ENCODE results near the gene MOBP. TPM values are rescaled to one million over a fixed set of nuclear protein-coding genes. Genes with fewer than 3 reads are reported as not detected.

Gene MOBP
- total and polyA plus RNA-seq, 9 of the 15 experiments (the other 6 are each of a cell fraction or from before 2014, with no cell fraction given): 0.09 to 0.33 (median 0.11) TPM; not detected in 4

GRCh38 chr3:39447637-39448483 lies 19.6 kb upstream of the MOBP start:
- Histone ChIP-seq H3K9me3 (replicated peaks; ENCODE audit: control insufficient read depth, insufficient read depth, low read depth, low read length) (no peaks in the 10 kb centered on the region), H2AFZ (ENCODE audit: low read depth, low read length) (peak overlapping the region; percentile 36; the same call in 1 of the 2 replicates), H3K27me3 (ENCODE audit: control insufficient read depth in 2 of 2, insufficient read depth in 2 of 2, low read length in 2 of 2) (peaks cover 5 to 12% of the 10 kb centered on the region in 2 experiments; a peak in 2 of 5 replicates), H3K4me2 (ENCODE audit: insufficient read depth, low read length) (no peak overlapping the region), H3K9ac (ENCODE audit: insufficient read depth in 1 of 2, low read depth in 2 of 2, low read length in 2 of 2) (peak overlapping the region in 1 of 2 experiments; percentile 69; a peak in 1 of 4 replicates), H3K4me1 (replicated peaks in 1 of 2; ENCODE audit: control insufficient read depth in 2 of 2, insufficient read depth in 2 of 2, low read length in 2 of 2) (peaks cover 0 to 12% of the 10 kb centered on the region in 2 experiments; a peak in 2 of 5 replicates), H3K4me3 (no peak overlapping the region), H3K36me3 (ENCODE audit: control insufficient read depth, insufficient read depth, low read length) (no peaks in the 10 kb centered on the region), H4K20me1 (replicated peaks; ENCODE audit: control insufficient read depth, insufficient read depth, low read length) (no peaks in the 10 kb centered on the region), H3K27ac (ENCODE audit: extremely low read depth, low read depth, low read length) (no peak overlapping the region), H3K9me1 (ENCODE audit: control insufficient read depth, insufficient read depth, low read length) (no peaks in the 10 kb centered on the region), H3K79me2 (ENCODE audit: control insufficient read depth, insufficient read depth, low read length) (no peaks in the 10 kb centered on the region)
- WGBS (ENCODE audit: insufficient coverage, low coverage, missing lambda C conversion rate): 18% methylated on average over 13 of the region's 13 CpGs
- DNase-seq (ENCODE audit: extremely low read depth in 1 of 4, low spot score in 3 of 4) (peak; percentile 85 to 90 (median 90)), ATAC-seq (peak; percentile 98), FAIRE-seq (peak; percentile 96)
- CTCF ChIA-PET (ENCODE audit: low intra/inter-chr PET ratio): interaction anchor here (1.2 to 3.0 kb wide), 2 partner anchors 50 to 279 kb away, joined by 3 to 30 read pairs; no protein-coding TSS in a partner anchor
- intact Hi-C loops (cut with micrococcal nuclease): loop anchor here (1.0 to 10.0 kb wide), 4 partner anchors 31 to 727 kb away; no protein-coding TSS in a partner anchor
- POLR2A ChIA-PET: interaction anchor here (0.6 to 1.0 kb wide), 5 partner anchors 28 to 744 kb away, joined by 3 to 4 read pairs (median 3); no protein-coding TSS in a partner anchor
- BruUV-seq (replicated peaks): no TSS peak
- in situ Hi-C loops (cut with MboI): no loop called here
- TF ChIP-seq TEAD1 (CRISPR knock-in tag; IDR thresholded peaks at IDR 0.05) (0 out of 4 replicates have a peak, but pooled peaks of 1 of the 2 experiments have one; percentile 26), CC2D1A (IDR thresholded peaks at IDR 0.05) (peak; percentile 34; the same call in 1 of the 2 replicates), DEAF1 (CRISPR knock-in tag; IDR thresholded peaks at IDR 0.05) (peak; percentile 45; the same call in 1 of the 2 replicates), ESRRA (IDR thresholded peaks at IDR 0.05; ENCODE audit: borderline replicate concordance, low read depth) (0 out of 2 replicates have a peak, but pooled peaks have one; percentile 24), THAP7 (CRISPR knock-in tag; IDR thresholded peaks at IDR 0.05) (no peak), NFE2 (IDR thresholded peaks at IDR 0.05; ENCODE audit: low read depth) (peak; percentile 44; the same call in 1 of the 2 replicates), SMC3 (conservative IDR thresholded peaks at IDR 0.05; ENCODE audit: insufficient read depth, low read depth, low read length) (peak; percentile 86), POLR2AphosphoS2 (IDR thresholded peaks at IDR 0.05; ENCODE audit: low read length) (no peak), ARID3A (IDR thresholded peaks at IDR 0.05; ENCODE audit: borderline replicate concordance, low read depth, low read length) (no peak), NR2C2 (CRISPR knock-in tag; IDR thresholded peaks at IDR 0.05) (no peak), NR2C2 (tag; IDR thresholded peaks at IDR 0.05) (no peak)

All from K562 (cell line).